GM12878 (cell line): ENCODE measurements around the gene SRRM5. TPM values are rescaled to one million over a fixed set of nuclear protein-coding genes. Genes with fewer than 3 reads are reported as not detected.
A peak's percentile ranks its signal among the peaks of the same experiment; 100 is the strongest.

Source experiments
- BACH1 ChIP-seq: fragments of 450-650 bp; IDR thresholded peaks from 2 replicates; pipeline ENCODE4 v1.6.1; 2017; ENCODE audit warnings: mild to moderate bottlenecking, borderline replicate concordance
- CREB1 ChIP-seq: IDR thresholded peaks from 2 replicates; pipeline ENCODE4 v1.6.1; 2012; ENCODE audit warnings: low read depth, mild to moderate bottlenecking, inconsistent platforms
- FOS ChIP-seq: IDR thresholded peaks from 3 replicates; pipeline ENCODE4 v1.6.1; 2011; ENCODE audit warnings: borderline replicate concordance; ENCODE audit not compliant: insufficient read length; ENCODE audit errors: extremely low read depth
- HDGF ChIP-seq: fragments of 450-650 bp; IDR thresholded peaks from 2 replicates; pipeline ENCODE4 v1.6.1; 2016; ENCODE audit warnings: antibody characterized with exemption
- JUNB ChIP-seq: IDR thresholded peaks from 2 replicates; pipeline ENCODE4 v1.6.1; 2016; ENCODE audit warnings: antibody characterized with exemption, mild to moderate bottlenecking
- NFYA ChIP-seq: IDR thresholded peaks from 2 replicates; pipeline ENCODE4 v1.6.1; 2011; ENCODE audit warnings: low read depth, mild to moderate bottlenecking, low read length, improper control_type of control experiment, borderline replicate concordance
- PAX8 ChIP-seq: fragments of 450-650 bp; IDR thresholded peaks from 2 replicates; pipeline ENCODE4 v1.6.1; 2017; ENCODE audit warnings: mild to moderate bottlenecking, moderate library complexity
- POU2F2 ChIP-seq: IDR thresholded peaks from 3 replicates; pipeline ENCODE4 v1.6.1; 2011; ENCODE audit warnings: low read depth, mild to moderate bottlenecking, low read length, borderline replicate concordance
- RFX5 ChIP-seq: IDR thresholded peaks from 2 replicates; pipeline ENCODE4 v1.6.1; 2011; ENCODE audit warnings: low read depth, low read length, improper control_type of control experiment
- SIN3A ChIP-seq: IDR thresholded peaks from 2 replicates; pipeline ENCODE4 v1.6.1; 2012; ENCODE audit warnings: low read depth, low read length, improper control_type of control experiment
- SREBF2 ChIP-seq: IDR thresholded peaks from 2 replicates; pipeline ENCODE4 v1.6.1; 2012; ENCODE audit warnings: mild to moderate bottlenecking, low read length
- TCF7 ChIP-seq: IDR thresholded peaks from 2 replicates; pipeline ENCODE4 v1.6.1; 2014; ENCODE audit warnings: antibody characterized with exemption, borderline replicate concordance
- WRNIP1 ChIP-seq: IDR thresholded peaks from 2 replicates; pipeline ENCODE4 v1.6.1; 2011; ENCODE audit warnings: low read depth, low read length, improper control_type of control experiment, borderline replicate concordance
- polyA plus RNA-seq, 11 experiments: library from polyadenylated mRNA; depleted of rRNA in 4 of 11; unstranded in 6 of 11; stranded (reverse) in 5 of 11; fragments of >200 nt; fragmentation: Nextera tagmentation in 4 of 11; fragmentation: Illumina TruSeq in 1 of 11; extraction: Ambion mirVana in 4 of 11; extraction: Trizol in 1 of 11; gene quantifications; 1 replicate in 1 of 11; 2 replicates in 10 of 11; pipeline versions ENCODE4 v1.2.1 to v1.2.3, GENCODE V29; 2011 to 2016; ENCODE audit warnings: inconsistent platforms in 2 of 11, missing spikeins in 2 of 11, low read depth in 1 of 11
- total RNA-seq, 4 experiments: library from RNA; depleted of rRNA in 3 of 4; stranded (reverse); fragments of >200 nt in 3 of 4; fragmentation: Illumina TruSeq in 1 of 4; extraction: Trizol in 1 of 4; gene quantifications; 2 replicates each; pipeline versions ENCODE4 v1.2.1 to v1.2.3, GENCODE V29; 2013 to 2021
- TF ChIP-seq, protein P1 (sequence below): fragments of 450-650 bp; IDR thresholded peaks from 2 replicates; pipeline ENCODE4 v1.6.1; 2017; ENCODE audit warnings: mild to moderate bottlenecking
- TF ChIP-seq, protein P2 (sequence below): fragments of 450-650 bp; IDR thresholded peaks from 2 replicates; pipeline ENCODE4 v1.6.1; 2017; ENCODE audit warnings: borderline replicate concordance
- TF ChIP-seq, protein P3 (sequence below): IDR thresholded peaks from 2 replicates; pipeline ENCODE4 v1.6.1; 2012; ENCODE audit warnings: low read depth, low read length, improper control_type of control experiment
- TF ChIP-seq, protein P4 (sequence below): fragments of 450-650 bp; IDR thresholded peaks from 2 replicates; pipeline ENCODE4 v1.6.1; 2017; ENCODE audit warnings: antibody characterized with exemption, mild to moderate bottlenecking, moderate library complexity
- TF ChIP-seq, protein P5 (sequence below): IDR thresholded peaks from 2 replicates; pipeline ENCODE4 v1.6.1; 2012; ENCODE audit warnings: low read depth, low read length, improper control_type of control experiment
- TF ChIP-seq, protein P6 (sequence below): fragments of 450-650 bp; IDR thresholded peaks from 2 replicates; pipeline ENCODE4 v1.6.1; 2017; ENCODE audit warnings: low read depth, mild to moderate bottlenecking, moderate library complexity

Gene SRRM5
- total and polyA plus RNA-seq, 10 of the 15 experiments (the other 5 are each of a cell fraction or from before 2014, with no cell fraction given), result 0.06 to 0.38 (median 0.24) TPM; not detected in 2

DNA sequence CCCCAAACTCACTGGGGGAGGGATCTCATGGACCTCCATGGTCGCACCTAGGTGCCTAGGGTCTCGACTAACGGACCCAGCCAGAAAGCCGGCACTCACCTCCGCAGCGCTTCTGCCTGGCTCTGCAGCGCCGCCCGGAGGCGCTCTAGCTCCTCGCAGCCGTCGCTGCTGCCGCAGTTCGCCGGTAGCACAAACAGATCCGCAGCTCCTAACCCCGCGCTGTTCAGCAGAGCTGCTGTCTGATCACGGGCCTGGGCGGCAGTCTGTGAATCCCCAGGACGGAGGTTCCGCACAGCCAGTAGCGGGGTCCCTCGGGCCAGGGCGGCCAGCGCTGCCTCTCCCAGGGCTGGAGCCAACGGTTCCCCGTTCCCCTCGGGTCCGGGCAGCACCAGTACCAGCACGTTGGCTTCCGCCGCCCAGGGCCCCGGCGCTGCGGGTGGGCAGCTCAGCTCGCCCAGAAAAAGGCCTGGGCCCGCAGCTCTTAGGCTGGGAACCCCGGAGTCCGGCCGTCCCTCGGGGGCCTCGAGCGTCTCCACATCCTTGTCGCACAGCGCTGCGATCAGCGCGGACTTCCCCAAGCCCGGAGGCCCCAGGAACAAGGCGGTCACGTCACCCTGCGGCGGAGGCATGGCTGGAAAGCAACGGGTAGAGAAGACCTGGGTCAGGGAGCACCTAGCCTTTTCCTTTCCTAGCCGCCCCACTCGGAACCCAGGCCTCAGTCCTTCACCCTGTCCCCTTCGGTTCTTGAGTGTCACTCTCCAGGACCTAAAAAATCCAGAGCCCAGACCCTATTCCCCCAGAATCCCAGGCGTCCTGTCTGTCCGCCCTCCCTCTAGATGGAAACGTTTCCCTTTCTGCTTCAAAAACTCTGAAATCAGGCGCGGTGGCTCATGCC lies 16.9 kb upstream of the SRRM5 start (continued):
- no peak for TF ChIP-seq HDGF
- TF ChIP-seq PAX8, result no peak
- no peak for TF ChIP-seq JUNB
- TF ChIP-seq RFX5, result no peak
- 0 out of 3 replicates have a peak, but pooled peaks have one; percentile 18 for TF ChIP-seq POU2F2
- TF ChIP-seq CREB1, result peak; percentile 82
- 0 out of 2 replicates have a peak, but pooled peaks have one; percentile 7 for TF ChIP-seq SIN3A
- TF ChIP-seq NFYA, result no peak
- TF ChIP-seq, protein P1, sequence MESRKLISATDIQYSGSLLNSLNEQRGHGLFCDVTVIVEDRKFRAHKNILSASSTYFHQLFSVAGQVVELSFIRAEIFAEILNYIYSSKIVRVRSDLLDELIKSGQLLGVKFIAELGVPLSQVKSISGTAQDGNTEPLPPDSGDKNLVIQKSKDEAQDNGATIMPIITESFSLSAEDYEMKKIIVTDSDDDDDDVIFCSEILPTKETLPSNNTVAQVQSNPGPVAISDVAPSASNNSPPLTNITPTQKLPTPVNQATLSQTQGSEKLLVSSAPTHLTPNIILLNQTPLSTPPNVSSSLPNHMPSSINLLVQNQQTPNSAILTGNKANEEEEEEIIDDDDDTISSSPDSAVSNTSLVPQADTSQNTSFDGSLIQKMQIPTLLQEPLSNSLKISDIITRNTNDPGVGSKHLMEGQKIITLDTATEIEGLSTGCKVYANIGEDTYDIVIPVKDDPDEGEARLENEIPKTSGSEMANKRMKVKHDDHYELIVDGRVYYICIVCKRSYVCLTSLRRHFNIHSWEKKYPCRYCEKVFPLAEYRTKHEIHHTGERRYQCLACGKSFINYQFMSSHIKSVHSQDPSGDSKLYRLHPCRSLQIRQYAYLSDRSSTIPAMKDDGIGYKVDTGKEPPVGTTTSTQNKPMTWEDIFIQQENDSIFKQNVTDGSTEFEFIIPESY, result no peak
- TF ChIP-seq, protein P2, sequence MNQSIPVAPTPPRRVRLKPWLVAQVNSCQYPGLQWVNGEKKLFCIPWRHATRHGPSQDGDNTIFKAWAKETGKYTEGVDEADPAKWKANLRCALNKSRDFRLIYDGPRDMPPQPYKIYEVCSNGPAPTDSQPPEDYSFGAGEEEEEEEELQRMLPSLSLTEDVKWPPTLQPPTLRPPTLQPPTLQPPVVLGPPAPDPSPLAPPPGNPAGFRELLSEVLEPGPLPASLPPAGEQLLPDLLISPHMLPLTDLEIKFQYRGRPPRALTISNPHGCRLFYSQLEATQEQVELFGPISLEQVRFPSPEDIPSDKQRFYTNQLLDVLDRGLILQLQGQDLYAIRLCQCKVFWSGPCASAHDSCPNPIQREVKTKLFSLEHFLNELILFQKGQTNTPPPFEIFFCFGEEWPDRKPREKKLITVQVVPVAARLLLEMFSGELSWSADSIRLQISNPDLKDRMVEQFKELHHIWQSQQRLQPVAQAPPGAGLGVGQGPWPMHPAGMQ, result no peak
- TF ChIP-seq FOS, result no peak
- TF ChIP-seq, protein P3, sequence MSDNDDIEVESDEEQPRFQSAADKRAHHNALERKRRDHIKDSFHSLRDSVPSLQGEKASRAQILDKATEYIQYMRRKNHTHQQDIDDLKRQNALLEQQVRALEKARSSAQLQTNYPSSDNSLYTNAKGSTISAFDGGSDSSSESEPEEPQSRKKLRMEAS, result 0 out of 2 replicates have a peak, but pooled peaks have one; percentile 3
- TF ChIP-seq SREBF2, result no peak
- no peak for TF ChIP-seq TCF7
- TF ChIP-seq WRNIP1, result no peak
- TF ChIP-seq, protein P4, sequence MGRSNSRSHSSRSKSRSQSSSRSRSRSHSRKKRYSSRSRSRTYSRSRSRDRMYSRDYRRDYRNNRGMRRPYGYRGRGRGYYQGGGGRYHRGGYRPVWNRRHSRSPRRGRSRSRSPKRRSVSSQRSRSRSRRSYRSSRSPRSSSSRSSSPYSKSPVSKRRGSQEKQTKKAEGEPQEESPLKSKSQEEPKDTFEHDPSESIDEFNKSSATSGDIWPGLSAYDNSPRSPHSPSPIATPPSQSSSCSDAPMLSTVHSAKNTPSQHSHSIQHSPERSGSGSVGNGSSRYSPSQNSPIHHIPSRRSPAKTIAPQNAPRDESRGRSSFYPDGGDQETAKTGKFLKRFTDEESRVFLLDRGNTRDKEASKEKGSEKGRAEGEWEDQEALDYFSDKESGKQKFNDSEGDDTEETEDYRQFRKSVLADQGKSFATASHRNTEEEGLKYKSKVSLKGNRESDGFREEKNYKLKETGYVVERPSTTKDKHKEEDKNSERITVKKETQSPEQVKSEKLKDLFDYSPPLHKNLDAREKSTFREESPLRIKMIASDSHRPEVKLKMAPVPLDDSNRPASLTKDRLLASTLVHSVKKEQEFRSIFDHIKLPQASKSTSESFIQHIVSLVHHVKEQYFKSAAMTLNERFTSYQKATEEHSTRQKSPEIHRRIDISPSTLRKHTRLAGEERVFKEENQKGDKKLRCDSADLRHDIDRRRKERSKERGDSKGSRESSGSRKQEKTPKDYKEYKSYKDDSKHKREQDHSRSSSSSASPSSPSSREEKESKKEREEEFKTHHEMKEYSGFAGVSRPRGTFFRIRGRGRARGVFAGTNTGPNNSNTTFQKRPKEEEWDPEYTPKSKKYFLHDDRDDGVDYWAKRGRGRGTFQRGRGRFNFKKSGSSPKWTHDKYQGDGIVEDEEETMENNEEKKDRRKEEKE, result no peak
- TF ChIP-seq BACH1, result no peak
- TF ChIP-seq, protein P5, sequence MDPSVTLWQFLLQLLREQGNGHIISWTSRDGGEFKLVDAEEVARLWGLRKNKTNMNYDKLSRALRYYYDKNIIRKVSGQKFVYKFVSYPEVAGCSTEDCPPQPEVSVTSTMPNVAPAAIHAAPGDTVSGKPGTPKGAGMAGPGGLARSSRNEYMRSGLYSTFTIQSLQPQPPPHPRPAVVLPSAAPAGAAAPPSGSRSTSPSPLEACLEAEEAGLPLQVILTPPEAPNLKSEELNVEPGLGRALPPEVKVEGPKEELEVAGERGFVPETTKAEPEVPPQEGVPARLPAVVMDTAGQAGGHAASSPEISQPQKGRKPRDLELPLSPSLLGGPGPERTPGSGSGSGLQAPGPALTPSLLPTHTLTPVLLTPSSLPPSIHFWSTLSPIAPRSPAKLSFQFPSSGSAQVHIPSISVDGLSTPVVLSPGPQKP, result no peak
- TF ChIP-seq, protein P6, sequence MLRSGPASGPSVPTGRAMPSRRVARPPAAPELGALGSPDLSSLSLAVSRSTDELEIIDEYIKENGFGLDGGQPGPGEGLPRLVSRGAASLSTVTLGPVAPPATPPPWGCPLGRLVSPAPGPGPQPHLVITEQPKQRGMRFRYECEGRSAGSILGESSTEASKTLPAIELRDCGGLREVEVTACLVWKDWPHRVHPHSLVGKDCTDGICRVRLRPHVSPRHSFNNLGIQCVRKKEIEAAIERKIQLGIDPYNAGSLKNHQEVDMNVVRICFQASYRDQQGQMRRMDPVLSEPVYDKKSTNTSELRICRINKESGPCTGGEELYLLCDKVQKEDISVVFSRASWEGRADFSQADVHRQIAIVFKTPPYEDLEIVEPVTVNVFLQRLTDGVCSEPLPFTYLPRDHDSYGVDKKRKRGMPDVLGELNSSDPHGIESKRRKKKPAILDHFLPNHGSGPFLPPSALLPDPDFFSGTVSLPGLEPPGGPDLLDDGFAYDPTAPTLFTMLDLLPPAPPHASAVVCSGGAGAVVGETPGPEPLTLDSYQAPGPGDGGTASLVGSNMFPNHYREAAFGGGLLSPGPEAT, result 0 out of 2 replicates have a peak, but pooled peaks have one; percentile 42
